ENCODE data around the gene MAP3K3.

MAP3K3 gene

GRCh38 chr17:63694229-63694949, 72.2 kb downstream of the MAP3K3 start:
- no peak for DNase-seq (ENCODE audit: low spot score)

- no peak for DNase-seq (ENCODE audit: low spot score)
These were observed 72.9 kb downstream of the MAP3K3 start for GRCh38 chr17:63694950-63695773.

- no peak for DNase-seq (ENCODE audit: low spot score)
These were observed 73.7 kb downstream of the MAP3K3 start for GRCh38 chr17:63695889-63696288.

- peak; percentile 51 for DNase-seq (ENCODE audit: low spot score)
These were observed 74.3 kb downstream of the MAP3K3 start for GRCh38 chr17:63696381-63696961.

GRCh38 chr17:63697341-63698286, 75.4 kb downstream of the MAP3K3 start:
- DNase-seq (ENCODE audit: low spot score): peak; percentile 68

GRCh38 chr17:63698381-63698885, 76.2 kb downstream of the MAP3K3 start:
- no peak for DNase-seq (ENCODE audit: low spot score)

- DNase-seq (ENCODE audit: low spot score): peak; percentile 47
These were observed 76.8 kb downstream of the MAP3K3 start for GRCh38 chr17:63698886-63699637.

GRCh38 chr17:63699638-63700527, 77.7 kb downstream of the MAP3K3 start, which contains the start of gene LIMD2:
TSS of gene LIMD2 (minus strand) at chr17:63700125. CDS start at chr17:63699298, 827 bp downstream.
- peak; percentile 82 for DNase-seq (ENCODE audit: low spot score)

GRCh38 chr17:63700528-63701455, 78.6 kb downstream of the MAP3K3 start:
- DNase-seq (ENCODE audit: low spot score): peak; percentile 71

- no peak for DNase-seq (ENCODE audit: low spot score)
These were observed 79.2 kb downstream of the MAP3K3 start for GRCh38 chr17:63701456-63701820.

- no peak for DNase-seq (ENCODE audit: low spot score)
These were observed 79.9 kb downstream of the MAP3K3 start for GRCh38 chr17:63701868-63702720.

GRCh38 chr17:63702721-63703015, 80.5 kb downstream of the MAP3K3 start:
- no peak for DNase-seq (ENCODE audit: low spot score)

GRCh38 chr17:63703029-63703428, 80.8 kb downstream of the MAP3K3 start:
- DNase-seq (ENCODE audit: low spot score): no peak

- DNase-seq (ENCODE audit: low spot score): no peak
These were observed 81.5 kb downstream of the MAP3K3 start for GRCh38 chr17:63703556-63704258.

GRCh38 chr17:63704259-63704576, 82.0 kb downstream of the MAP3K3 start:
- DNase-seq (ENCODE audit: low spot score): no peak

- no peak for DNase-seq (ENCODE audit: low spot score)
These were observed 82.6 kb downstream of the MAP3K3 start for GRCh38 chr17:63704836-63705235.

- DNase-seq (ENCODE audit: low spot score): no peak
These were observed 83.4 kb downstream of the MAP3K3 start for GRCh38 chr17:63705657-63706056.

Measured in GM03348 (cell line).